H9 (cell line): ENCODE data around the gene PPHLN1. TPM values are rescaled to one million over a fixed set of nuclear protein-coding genes. Genes with fewer than 3 reads are reported as not detected.

Source experiments
- DNase-seq: peaks from one replicate; pipeline ENCODE4 v3.0.0-alpha.2; 2017
- H2AFZ ChIP-seq: one replicate; pipeline ENCODE4 v1.6.1; 2013; ENCODE audit warnings: mild to moderate bottlenecking, low read length, control low read depth, moderate library complexity
- H2AK5ac ChIP-seq: 2 replicates; pipeline ENCODE4 v1.6.1; 2013; ENCODE audit warnings: low read length, control low read depth, mixed read lengths; ENCODE audit not compliant: insufficient read length
- H2BK120ac ChIP-seq: one replicate; pipeline ENCODE4 v1.6.1; 2013; ENCODE audit warnings: low read depth, mild to moderate bottlenecking, low read length, control low read depth, inconsistent platforms; ENCODE audit not compliant: poor library complexity, severe bottlenecking
- H2BK12ac ChIP-seq: 2 replicates; pipeline ENCODE4 v1.6.1; 2013; ENCODE audit warnings: low read length, control low read depth, mixed read lengths, low read depth; ENCODE audit not compliant: insufficient read length
- H2BK15ac ChIP-seq: 2 replicates; pipeline ENCODE4 v1.6.1; 2013; ENCODE audit warnings: low read depth, low read length, control low read depth
- H2BK20ac ChIP-seq: one replicate; pipeline ENCODE4 v1.6.1; 2013; ENCODE audit warnings: low read depth, mild to moderate bottlenecking, low read length, control low read depth, inconsistent platforms; ENCODE audit not compliant: poor library complexity, severe bottlenecking
- H2BK5ac ChIP-seq: 2 replicates; pipeline ENCODE4 v1.6.1; 2013; ENCODE audit warnings: low read length, control low read depth, mixed read lengths; ENCODE audit not compliant: insufficient read length
- H3K14ac ChIP-seq: 2 replicates; pipeline ENCODE4 v1.6.1; 2013; ENCODE audit warnings: low read length, control low read depth; ENCODE audit not compliant: insufficient read depth
- H3K18ac ChIP-seq: 2 replicates; pipeline ENCODE4 v1.6.1; 2013; ENCODE audit warnings: low read depth, mild to moderate bottlenecking, mixed read lengths, low read length, control low read depth; ENCODE audit not compliant: insufficient read length
- H3K23ac ChIP-seq: 2 replicates; pipeline ENCODE4 v1.6.1; 2013; ENCODE audit warnings: low read length, control low read depth, mixed read lengths, low read depth; ENCODE audit not compliant: insufficient read length
- H3K23me2 ChIP-seq: 2 replicates; pipeline ENCODE4 v1.6.1; 2013; ENCODE audit warnings: low read depth, mild to moderate bottlenecking, mixed read lengths, low read length, control low read depth; ENCODE audit not compliant: insufficient read length, poor library complexity, severe bottlenecking
- H3K27ac ChIP-seq: 2 replicates; pipeline ENCODE4 v1.5.1; 2013; ENCODE audit warnings: low read length, control low read depth, mixed read lengths, low read depth; ENCODE audit not compliant: insufficient read length
- H3K27me3 ChIP-seq: 2 replicates; pipeline ENCODE4 v1.6.1; 2013; ENCODE audit warnings: low read length, control low read depth, inconsistent platforms; ENCODE audit not compliant: insufficient read depth
- H3K4ac ChIP-seq: 2 replicates; pipeline ENCODE4 v1.6.1; 2013; ENCODE audit warnings: low read depth, mild to moderate bottlenecking, control low read depth, inconsistent platforms, low read length, moderate library complexity
- H3K4me1 ChIP-seq: 2 replicates; pipeline ENCODE4 v1.6.1; 2013; ENCODE audit warnings: low read length, control low read depth, inconsistent platforms; ENCODE audit not compliant: insufficient read depth
- H3K4me2 ChIP-seq: 2 replicates; pipeline ENCODE4 v1.6.1; 2013; ENCODE audit warnings: low read length, control low read depth, mixed read lengths; ENCODE audit not compliant: insufficient read length, insufficient read depth
- H3K56ac ChIP-seq: 2 replicates; pipeline ENCODE4 v1.6.1; 2013; ENCODE audit warnings: low read depth, mild to moderate bottlenecking, mixed read lengths, low read length, control low read depth; ENCODE audit not compliant: insufficient read length
- H3K79me1 ChIP-seq: 2 replicates; pipeline ENCODE4 v1.6.1; 2013; ENCODE audit warnings: low read depth, mild to moderate bottlenecking, moderate library complexity, low read length, control low read depth, inconsistent platforms; ENCODE audit not compliant: insufficient read depth, poor library complexity, severe bottlenecking
- H3K79me2 ChIP-seq: 2 replicates; pipeline ENCODE4 v1.6.1; 2013; ENCODE audit warnings: low read length, control low read depth, inconsistent platforms; ENCODE audit not compliant: insufficient read depth
- H3K9ac ChIP-seq: 2 replicates; pipeline ENCODE4 v1.6.1; 2013; ENCODE audit warnings: low read length, control low read depth, mixed read lengths; ENCODE audit not compliant: insufficient read length; ENCODE audit errors: extremely low read depth
- H3K9me3 ChIP-seq: one replicate; pipeline ENCODE4 v1.6.1; 2013; ENCODE audit warnings: low read depth, low read length, inconsistent platforms; ENCODE audit not compliant: control insufficient read depth
- H3T11ph ChIP-seq: one replicate; pipeline ENCODE4 v1.6.1; 2013; ENCODE audit warnings: mild to moderate bottlenecking, low read length, control low read depth, inconsistent platforms
- H4K20me1 ChIP-seq: one replicate; pipeline ENCODE4 v1.6.1; 2013; ENCODE audit not compliant: control insufficient read depth, insufficient read length, insufficient read depth
- H4K5ac ChIP-seq: 2 replicates; pipeline ENCODE4 v1.6.1; 2013; ENCODE audit warnings: low read depth, mild to moderate bottlenecking, mixed read lengths, low read length, control low read depth; ENCODE audit not compliant: insufficient read length
- H4K8ac ChIP-seq: replicated peaks from 2 replicates; pipeline ENCODE4 v1.6.1; 2013; ENCODE audit warnings: low read length, control low read depth, mixed read lengths, low read depth; ENCODE audit not compliant: insufficient read length
- H4K91ac ChIP-seq: 2 replicates; pipeline ENCODE4 v1.6.1; 2013; ENCODE audit warnings: low read depth, mild to moderate bottlenecking, moderate library complexity, mixed read lengths, low read length, control low read depth; ENCODE audit not compliant: insufficient read length
- H3K27ac Mint-ChIP-seq, 3 experiments: 2 replicates in 2 of 3; 3 replicates in 1 of 3; pipeline ENCODE4 v1.8.0; 2020 to 2021; ENCODE audit warnings: mixed read lengths in 3 of 3, mild to moderate bottlenecking in 1 of 3, moderate library complexity in 1 of 3
- H3K27me3 Mint-ChIP-seq: 2 replicates; pipeline ENCODE4 v1.8.0; 2021; ENCODE audit warnings: low read depth, mild to moderate bottlenecking, moderate library complexity, mixed read lengths
- H3K36me3 Mint-ChIP-seq, 3 experiments: 2 replicates in 2 of 3; 3 replicates in 1 of 3; pipeline ENCODE4 v1.8.0; 2020 to 2021; ENCODE audit warnings: low read depth in 3 of 3, mixed read lengths in 3 of 3; ENCODE audit not compliant: insufficient read depth in 1 of 3
- H3K4me1 Mint-ChIP-seq, 2 experiments: 2 replicates each; pipeline ENCODE4 v1.8.0; 2020; ENCODE audit warnings: mixed read lengths in 2 of 2
- H3K4me3 Mint-ChIP-seq, 2 experiments: 2 replicates in 1 of 2; 3 replicates in 1 of 2; pipeline ENCODE4 v1.8.0; 2020 to 2021; ENCODE audit warnings: mild to moderate bottlenecking in 2 of 2, mixed read lengths in 2 of 2, moderate library complexity in 1 of 2
- H3K9me3 Mint-ChIP-seq, 2 experiments: 2 replicates in 1 of 2; 3 replicates in 1 of 2; pipeline ENCODE4 v1.8.0; 2020; ENCODE audit warnings: mild to moderate bottlenecking in 2 of 2, mixed read lengths in 2 of 2, moderate library complexity in 1 of 2
- CTCF ChIP-seq: fragments of 200-600 bp; sonication (generic); conservative IDR thresholded peaks from 3 replicates; pipeline ENCODE4 v1.8.0; 2021; ENCODE audit warnings: antibody characterized with exemption, mild to moderate bottlenecking
- WGBS: extraction: QIAGEN DNeasy Blood & Tissue Kit; methylation state at CpG from one replicate; pipeline ENCODE4 v1.1.7; 2013; ENCODE audit warnings: missing lambda C conversion rate, low lambda C conversion rate, mixed read lengths; ENCODE audit not compliant: insufficient read length; ENCODE audit errors: extremely low coverage; 5-methylcytosine and 5-hydroxymethylcytosine counted together
- total RNA-seq: library from RNA; stranded (reverse); gene quantifications from 2 replicates; pipeline ENCODE4 v1.2.1, GENCODE V29; 2021

PPHLN1 gene
- total RNA-seq, 1 experiment from 2014 or later = 66.2 TPM

DNA sequence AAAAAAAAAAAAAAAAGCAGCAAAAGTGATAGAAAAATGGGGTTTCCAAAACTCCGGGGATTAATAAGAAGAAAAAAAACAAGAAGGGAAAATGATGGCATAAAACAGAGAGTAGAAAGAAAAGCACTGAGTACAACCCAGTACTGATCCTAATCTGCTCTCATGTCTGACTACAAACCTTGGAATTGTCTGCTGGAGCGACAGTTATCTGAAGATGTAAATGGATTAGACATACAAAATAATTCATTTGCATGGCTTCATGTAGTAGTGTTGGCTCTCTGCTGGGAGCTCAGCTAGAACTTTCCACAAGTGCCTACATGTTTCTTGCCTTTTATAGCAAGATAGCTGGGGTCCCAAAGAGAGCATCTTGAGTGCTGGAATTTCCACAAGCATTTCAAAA is 34.3 kb upstream of the PPHLN1 start:
- Histone ChIP-seq H3K9ac (no peak overlapping the region), H3K9me3 (no peaks in the 10 kb centered on the region), H3K14ac (no peak overlapping the region), H3K23ac (no peak overlapping the region), H2AK5ac (no peak overlapping the region), H2BK12ac (no peak overlapping the region), H3K4me1 (no peaks in the 10 kb centered on the region), H2BK15ac (no peak overlapping the region), H2BK5ac (no peak overlapping the region), H3K4ac (no peak overlapping the region), H2BK20ac (no peak overlapping the region), H3K4me2 (no peak overlapping the region), H3K79me1 (no peaks in the 10 kb centered on the region), H4K8ac (no peak overlapping the region), H3K79me2 (no peaks in the 10 kb centered on the region), H3K18ac (no peak overlapping the region), H4K5ac (no peak overlapping the region), H3K23me2 (no peaks in the 10 kb centered on the region), H4K20me1 (no peaks in the 10 kb centered on the region), H3K27me3 (no peaks in the 10 kb centered on the region), H3K27ac (no peak overlapping the region), H2AFZ (no peak overlapping the region), H3K56ac (no peak overlapping the region), H2BK120ac (no peak overlapping the region), H4K91ac (no peak overlapping the region), H3T11ph (no peak overlapping the region)
- no peak overlapping the region for H3K27ac Mint-ChIP-seq
- H3K27me3 Mint-ChIP-seq = peaks cover 15% of the 10 kb centered on the region
- peaks cover 0 to 2% (median 0%) of the 10 kb centered on the region in 3 experiments; a peak in 2 of 7 replicates for H3K36me3 Mint-ChIP-seq
- no peak overlapping the region for H3K4me3 Mint-ChIP-seq
- no peak for TF ChIP-seq CTCF
- no peak for DNase-seq
- WGBS = no CpG with 5 or more reads among the region's 2 CpGs
- peaks cover 2 to 6% of the 10 kb centered on the region in 2 experiments; a peak in 2 of 5 replicates for H3K9me3 Mint-ChIP-seq
- H3K4me1 Mint-ChIP-seq = no peaks in the 10 kb centered on the region
